OCI-LY3 (cell line): ENCODE measurements around the gene C12orf54.

Source experiments
- EZH2phosphoT487 ChIP-seq: fragments of 200-600 bp; shearing (Covaris generic); IDR thresholded peaks from 2 replicates; pipeline ENCODE4 v1.6.1; 2018; ENCODE audit warnings: antibody characterized with exemption, mixed run types, low read depth
- TF ChIP-seq, protein P1 (sequence below): fragments of 200-600, 300-600 bp; sonication (generic); IDR thresholded peaks from 2 replicates; pipeline ENCODE4 v1.5.1; 2014; ENCODE audit warnings: antibody characterized with exemption, low read length, low read depth

DNA sequence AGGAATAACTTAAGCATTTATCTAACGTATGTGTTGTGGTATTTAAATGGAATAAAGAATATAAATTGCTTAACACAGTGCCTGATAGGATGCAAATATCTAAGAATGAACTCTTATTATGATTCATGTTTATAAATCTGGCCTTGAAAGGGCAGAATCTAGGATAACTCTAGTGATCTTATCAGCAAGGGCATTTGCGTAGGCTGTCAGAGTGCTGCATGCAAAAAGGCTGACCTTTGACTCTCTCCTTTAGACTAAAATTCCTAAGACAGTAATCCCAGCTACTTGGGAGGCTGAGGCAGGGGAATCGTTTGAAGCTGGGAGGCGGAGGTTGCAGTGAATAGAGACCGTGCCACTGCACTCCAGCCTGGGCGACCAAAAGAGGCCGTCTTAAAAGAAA is 41.2 kb upstream of the C12orf54 start:
- TF ChIP-seq, protein P1, sequence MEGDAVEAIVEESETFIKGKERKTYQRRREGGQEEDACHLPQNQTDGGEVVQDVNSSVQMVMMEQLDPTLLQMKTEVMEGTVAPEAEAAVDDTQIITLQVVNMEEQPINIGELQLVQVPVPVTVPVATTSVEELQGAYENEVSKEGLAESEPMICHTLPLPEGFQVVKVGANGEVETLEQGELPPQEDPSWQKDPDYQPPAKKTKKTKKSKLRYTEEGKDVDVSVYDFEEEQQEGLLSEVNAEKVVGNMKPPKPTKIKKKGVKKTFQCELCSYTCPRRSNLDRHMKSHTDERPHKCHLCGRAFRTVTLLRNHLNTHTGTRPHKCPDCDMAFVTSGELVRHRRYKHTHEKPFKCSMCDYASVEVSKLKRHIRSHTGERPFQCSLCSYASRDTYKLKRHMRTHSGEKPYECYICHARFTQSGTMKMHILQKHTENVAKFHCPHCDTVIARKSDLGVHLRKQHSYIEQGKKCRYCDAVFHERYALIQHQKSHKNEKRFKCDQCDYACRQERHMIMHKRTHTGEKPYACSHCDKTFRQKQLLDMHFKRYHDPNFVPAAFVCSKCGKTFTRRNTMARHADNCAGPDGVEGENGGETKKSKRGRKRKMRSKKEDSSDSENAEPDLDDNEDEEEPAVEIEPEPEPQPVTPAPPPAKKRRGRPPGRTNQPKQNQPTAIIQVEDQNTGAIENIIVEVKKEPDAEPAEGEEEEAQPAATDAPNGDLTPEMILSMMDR, result no peak
- TF ChIP-seq EZH2phosphoT487, result no peak
